ENCODE data around the gene TAS1R2.

- TF ChIP-seq POLR2A (IDR thresholded peaks at IDR 0.05): no peak
- no peak for TF ChIP-seq CTCF (IDR thresholded peaks at IDR 0.05)
Measured at GRCh38 chr1:18840145-18840544, 19.3 kb downstream of the TAS1R2 start.
